Measurements from ENCODE around the gene COL24A1. TPM values are rescaled to one million over a fixed set of nuclear protein-coding genes. Genes with fewer than 3 reads are reported as not detected.

Gene COL24A1
- total RNA-seq, 1 experiment from 2014 or later: not detected

GRCh38 chr1:85943526-85943925 is 213.0 kb downstream of the COL24A1 start:
- ATAC-seq: no peak

DNA sequence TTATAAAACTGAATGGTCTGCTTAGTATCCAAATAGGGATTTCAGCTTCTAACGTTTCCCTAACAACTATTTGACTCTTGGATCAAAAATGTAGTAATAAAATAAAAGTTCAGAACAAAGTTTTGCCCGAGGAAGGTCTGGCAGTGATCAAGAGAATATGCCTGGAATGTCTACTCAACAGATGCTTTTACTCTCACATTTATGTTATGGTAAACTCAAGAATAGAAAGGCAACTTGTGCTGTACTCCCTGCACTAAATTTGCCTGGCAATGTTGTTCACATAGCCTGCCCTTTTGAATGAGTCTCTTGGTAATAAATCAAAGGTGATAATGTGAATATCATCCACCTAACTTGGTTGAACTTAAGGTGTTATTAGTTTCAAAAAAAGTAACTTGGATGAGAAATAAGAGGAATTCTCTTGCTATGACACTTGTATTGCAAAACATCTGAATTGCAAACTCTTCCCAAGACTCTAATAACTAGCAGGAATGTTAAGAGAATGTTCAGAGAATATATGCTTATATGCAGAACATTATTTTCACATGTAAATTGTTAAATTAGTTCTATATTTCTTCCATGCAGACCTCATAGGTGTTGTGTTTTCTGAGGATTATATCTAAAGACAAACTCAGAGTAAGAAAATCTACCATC is 215.8 kb downstream of the COL24A1 start:
- H4K20me1 ChIP-seq (ENCODE audit: insufficient read depth): no peaks in the 10 kb centered on the region
- H3K79me2 ChIP-seq (ENCODE audit: insufficient read depth, low read length): no peaks in the 10 kb centered on the region
- H3K36me3 ChIP-seq (ENCODE audit: control insufficient read depth in 1 of 2, insufficient read depth in 2 of 2, low read length in 2 of 2): no peaks in the 10 kb centered on the region
- ATAC-seq (no peak), DNase-seq (ENCODE audit: low read depth, low spot score) (no peak)
- ChIA-PET POLR2A (no interaction called here), RAD21 (ENCODE audit: low non-redundant PET in 1 of 2, low total read pairs in 2 of 2, uncharacterized antibody in 2 of 2, unreplicated experiment in 2 of 2) (no interaction called here), CTCF (no interaction called here)
- no peak overlapping the region for H3K27ac ChIP-seq (ENCODE audit: low read depth, low read length)
- no peak overlapping the region for H3K9ac ChIP-seq (ENCODE audit: low read length)
- H2AFZ ChIP-seq (ENCODE audit: low read depth, low read length, poor library complexity, severe bottlenecking): no peak overlapping the region
- intact Hi-C loops (cut with micrococcal nuclease): no loop called here
- H3K27me3 ChIP-seq (ENCODE audit: insufficient read depth, low read length): no peaks in the 10 kb centered on the region
- no peaks in the 10 kb centered on the region for H3K9me2 ChIP-seq (ENCODE audit: insufficient read depth)
- H3K4me2 ChIP-seq (ENCODE audit: low read length): no peak overlapping the region
- no peak overlapping the region for H3K4me3 ChIP-seq (replicated peaks in 1 of 2; ENCODE audit: low read depth in 1 of 2, low read length in 2 of 2)
- H3K4me1 ChIP-seq (ENCODE audit: control insufficient read depth in 1 of 2, insufficient read depth in 2 of 2, low read length in 2 of 2): no peaks in the 10 kb centered on the region
- no TSS peak for BruUV-seq (replicated peaks)
- H3K9me3 ChIP-seq (ENCODE audit: control insufficient read depth in 1 of 2, insufficient read depth in 1 of 2, low read depth in 1 of 2, low read length in 2 of 2): no peaks in the 10 kb centered on the region
- TF ChIP-seq ZNF274 (IDR thresholded peaks at IDR 0.05; ENCODE audit: low read depth, low read length) (no peak), EZH2phosphoT487 (IDR thresholded peaks at IDR 0.05; ENCODE audit: borderline replicate concordance) (no peak), JUND (IDR thresholded peaks at IDR 0.05) (no peak), CBX3 (IDR thresholded peaks at IDR 0.05; ENCODE audit: low read depth) (no peak), CTCF (IDR thresholded peaks at IDR 0.05 in 2 of 3, conservative IDR thresholded peaks at IDR 0.05 in 1 of 3; ENCODE audit: borderline replicate concordance in 1 of 3, insufficient read depth in 1 of 3, low read depth in 2 of 3, low read length in 2 of 3) (no peak), ZFX (IDR thresholded peaks at IDR 0.05) (no peak), POLR2AphosphoS5 (IDR thresholded peaks at IDR 0.05; ENCODE audit: low read depth, low read length) (no peak)
- TF ChIP-seq, protein P1, sequence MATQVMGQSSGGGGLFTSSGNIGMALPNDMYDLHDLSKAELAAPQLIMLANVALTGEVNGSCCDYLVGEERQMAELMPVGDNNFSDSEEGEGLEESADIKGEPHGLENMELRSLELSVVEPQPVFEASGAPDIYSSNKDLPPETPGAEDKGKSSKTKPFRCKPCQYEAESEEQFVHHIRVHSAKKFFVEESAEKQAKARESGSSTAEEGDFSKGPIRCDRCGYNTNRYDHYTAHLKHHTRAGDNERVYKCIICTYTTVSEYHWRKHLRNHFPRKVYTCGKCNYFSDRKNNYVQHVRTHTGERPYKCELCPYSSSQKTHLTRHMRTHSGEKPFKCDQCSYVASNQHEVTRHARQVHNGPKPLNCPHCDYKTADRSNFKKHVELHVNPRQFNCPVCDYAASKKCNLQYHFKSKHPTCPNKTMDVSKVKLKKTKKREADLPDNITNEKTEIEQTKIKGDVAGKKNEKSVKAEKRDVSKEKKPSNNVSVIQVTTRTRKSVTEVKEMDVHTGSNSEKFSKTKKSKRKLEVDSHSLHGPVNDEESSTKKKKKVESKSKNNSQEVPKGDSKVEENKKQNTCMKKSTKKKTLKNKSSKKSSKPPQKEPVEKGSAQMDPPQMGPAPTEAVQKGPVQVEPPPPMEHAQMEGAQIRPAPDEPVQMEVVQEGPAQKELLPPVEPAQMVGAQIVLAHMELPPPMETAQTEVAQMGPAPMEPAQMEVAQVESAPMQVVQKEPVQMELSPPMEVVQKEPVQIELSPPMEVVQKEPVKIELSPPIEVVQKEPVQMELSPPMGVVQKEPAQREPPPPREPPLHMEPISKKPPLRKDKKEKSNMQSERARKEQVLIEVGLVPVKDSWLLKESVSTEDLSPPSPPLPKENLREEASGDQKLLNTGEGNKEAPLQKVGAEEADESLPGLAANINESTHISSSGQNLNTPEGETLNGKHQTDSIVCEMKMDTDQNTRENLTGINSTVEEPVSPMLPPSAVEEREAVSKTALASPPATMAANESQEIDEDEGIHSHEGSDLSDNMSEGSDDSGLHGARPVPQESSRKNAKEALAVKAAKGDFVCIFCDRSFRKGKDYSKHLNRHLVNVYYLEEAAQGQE (IDR thresholded peaks at IDR 0.05; ENCODE audit: low read depth): no peak
- TF ChIP-seq, protein P2, sequence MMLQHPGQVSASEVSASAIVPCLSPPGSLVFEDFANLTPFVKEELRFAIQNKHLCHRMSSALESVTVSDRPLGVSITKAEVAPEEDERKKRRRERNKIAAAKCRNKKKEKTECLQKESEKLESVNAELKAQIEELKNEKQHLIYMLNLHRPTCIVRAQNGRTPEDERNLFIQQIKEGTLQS (IDR thresholded peaks at IDR 0.05): no peak

More at GRCh38 chr1:85943526-85943925, 213.0 kb downstream of the COL24A1 start:
- H2AFZ ChIP-seq (ENCODE audit: low read depth, low read length, poor library complexity, severe bottlenecking): no peak overlapping the region
- ChIA-PET RAD21 (ENCODE audit: low non-redundant PET in 1 of 2, low total read pairs in 2 of 2, uncharacterized antibody in 2 of 2, unreplicated experiment in 2 of 2) (no interaction called here), POLR2A (no interaction called here), CTCF (no interaction called here)
- TF ChIP-seq POLR2A (IDR thresholded peaks at IDR 0.05; ENCODE audit: borderline replicate concordance, extremely low read depth, insufficient read depth, insufficient read length) (no peak), ZFX (IDR thresholded peaks at IDR 0.05) (no peak), SIN3A (IDR thresholded peaks at IDR 0.05; ENCODE audit: low read depth) (no peak), CBX3 (IDR thresholded peaks at IDR 0.05; ENCODE audit: low read depth) (no peak), MAX (IDR thresholded peaks at IDR 0.05) (no peak), ZNF274 (IDR thresholded peaks at IDR 0.05; ENCODE audit: low read depth, low read length) (no peak), CEBPB (IDR thresholded peaks at IDR 0.05; ENCODE audit: low read depth) (no peak), YY1 (IDR thresholded peaks at IDR 0.05; ENCODE audit: extremely low read depth, insufficient replicate concordance, low read depth, low read length) (no peak), EZH2phosphoT487 (IDR thresholded peaks at IDR 0.05; ENCODE audit: borderline replicate concordance) (no peak), FOSL1 (IDR thresholded peaks at IDR 0.05; ENCODE audit: low read depth) (no peak), SP1 (IDR thresholded peaks at IDR 0.05; ENCODE audit: low read depth) (no peak)
- no peak for DNase-seq (ENCODE audit: low read depth, low spot score)
- H3K9me2 ChIP-seq (ENCODE audit: insufficient read depth): no peaks in the 10 kb centered on the region
- BruUV-seq (replicated peaks): no TSS peak
- no peaks in the 10 kb centered on the region for H3K79me2 ChIP-seq (ENCODE audit: insufficient read depth, low read length)
- H4K20me1 ChIP-seq (ENCODE audit: insufficient read depth): no peaks in the 10 kb centered on the region
- no peak overlapping the region for H3K4me3 ChIP-seq (replicated peaks in 1 of 2; ENCODE audit: low read depth in 1 of 2, low read length in 2 of 2)
- H3K9ac ChIP-seq (ENCODE audit: low read length): no peak overlapping the region
- H3K4me1 ChIP-seq (ENCODE audit: control insufficient read depth in 1 of 2, insufficient read depth in 2 of 2, low read length in 2 of 2): no peaks in the 10 kb centered on the region
- no peak overlapping the region for H3K4me2 ChIP-seq (ENCODE audit: low read length)
- no peak overlapping the region for H3K27ac ChIP-seq (ENCODE audit: low read depth, low read length)
- intact Hi-C loops (cut with micrococcal nuclease): no loop called here
- H3K27me3 ChIP-seq (ENCODE audit: insufficient read depth, low read length): no peaks in the 10 kb centered on the region
- H3K9me3 ChIP-seq (ENCODE audit: control insufficient read depth in 1 of 2, insufficient read depth in 1 of 2, low read depth in 1 of 2, low read length in 2 of 2): no peaks in the 10 kb centered on the region
- H3K36me3 ChIP-seq (ENCODE audit: control insufficient read depth in 1 of 2, insufficient read depth in 2 of 2, low read length in 2 of 2): no peaks in the 10 kb centered on the region

Data from HCT116 (cell line).